Glomerular visceral epithelial cell (primary cell): ENCODE data around the gene C21orf58.
A peak's percentile ranks its signal among the peaks of the same experiment; 100 is the strongest.

Source experiments
- DNase-seq: peaks from one replicate; pipeline ENCODE4 v3.0.0-alpha.2; 2016; ENCODE audit errors: extremely low spot score

C21orf58 gene

DNA sequence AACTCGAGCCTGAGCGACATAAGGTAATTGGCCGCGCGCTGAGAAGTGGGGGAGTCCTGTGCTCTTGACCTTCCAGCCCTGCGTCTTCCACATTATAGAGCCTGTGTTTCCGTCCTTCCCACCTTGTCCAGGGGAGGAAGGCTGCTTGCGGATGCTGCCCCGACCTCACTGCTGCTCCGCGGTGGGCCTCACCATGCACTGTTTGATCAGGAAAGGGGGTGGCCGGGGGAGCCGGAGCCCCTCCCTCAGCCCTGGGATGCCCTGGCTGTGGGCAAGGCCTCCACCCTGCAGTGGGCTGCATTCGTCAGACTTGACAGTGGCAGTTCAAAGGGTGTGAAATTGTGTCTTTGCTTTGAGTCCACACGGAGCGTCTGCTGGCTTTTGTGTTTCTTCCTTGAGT, 30.4 kb upstream of the C21orf58 start:
- no peak for DNase-seq

DNA sequence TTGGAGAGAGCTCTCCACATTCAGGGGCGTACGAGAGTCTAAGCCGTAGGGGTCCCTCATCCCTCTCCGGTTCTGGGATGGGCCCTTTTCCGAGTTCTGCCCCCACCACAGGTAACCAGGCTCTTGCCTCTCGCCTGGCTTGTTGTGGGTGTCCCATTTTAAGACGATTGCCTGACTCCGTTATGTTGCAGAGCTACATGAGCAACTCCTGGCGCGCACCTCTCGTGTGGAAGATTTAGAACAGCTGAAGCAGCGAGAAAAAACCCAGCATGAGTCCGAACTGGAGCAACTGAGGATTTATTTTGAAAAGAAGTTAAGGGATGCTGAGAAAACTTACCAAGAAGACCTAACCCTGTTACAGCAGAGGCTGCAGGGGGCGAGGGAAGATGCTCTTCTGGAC, 29.2 kb upstream of the C21orf58 start:
- DNase-seq, result no peak

DNA sequence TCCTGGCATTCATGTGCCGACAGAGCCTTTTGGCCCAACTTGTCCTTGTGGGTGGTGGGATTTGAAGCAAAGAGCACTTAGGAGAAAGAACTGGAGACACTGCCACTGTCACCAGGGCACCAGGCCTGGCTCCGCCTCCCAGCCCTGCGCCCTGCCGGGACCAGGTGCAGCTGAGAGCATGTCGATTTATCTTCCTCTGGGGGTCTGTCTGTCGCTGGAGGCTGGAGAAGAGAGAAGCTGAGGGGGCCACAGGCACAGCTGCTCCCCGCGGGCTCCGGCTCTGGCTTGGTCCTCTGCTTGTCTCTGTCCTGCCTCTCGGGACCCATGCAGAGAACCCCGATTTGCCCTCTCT, 28.5 kb upstream of the C21orf58 start:
- no peak for DNase-seq

DNA sequence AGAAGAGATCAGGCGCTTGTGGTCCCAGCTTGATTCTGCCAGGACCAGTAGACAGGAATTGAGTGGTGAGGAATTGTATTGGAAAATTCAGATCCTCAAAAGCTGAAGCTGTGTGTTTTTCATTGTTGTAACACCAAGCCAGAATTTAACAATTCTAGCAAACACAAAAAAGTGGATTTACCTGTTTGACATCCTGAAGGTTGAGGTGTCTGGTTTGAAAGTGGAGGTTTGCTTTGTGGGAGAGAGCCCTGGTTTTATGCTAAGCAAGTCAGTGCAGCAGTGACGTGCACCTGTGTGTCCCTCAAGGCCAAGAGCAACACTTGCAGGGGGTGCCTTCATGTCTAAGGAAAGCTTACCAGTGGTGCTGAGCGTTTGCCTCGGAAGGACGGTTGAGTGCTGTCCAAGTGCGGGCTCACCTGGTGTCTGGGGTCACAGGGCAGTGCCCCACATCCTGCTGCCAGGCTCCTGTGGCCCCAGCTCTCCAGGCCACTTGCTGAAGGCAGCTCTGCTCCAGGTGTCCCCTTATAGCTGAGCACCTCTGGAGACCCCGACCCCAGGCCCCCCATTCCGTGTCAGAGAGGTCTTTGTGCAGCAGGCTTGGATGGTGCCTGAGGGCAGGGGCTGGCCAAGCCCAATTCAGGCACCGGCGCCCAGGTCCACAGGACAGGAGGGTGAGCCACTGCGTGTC, 27.9 kb upstream of the C21orf58 start:
- no peak for DNase-seq

DNA sequence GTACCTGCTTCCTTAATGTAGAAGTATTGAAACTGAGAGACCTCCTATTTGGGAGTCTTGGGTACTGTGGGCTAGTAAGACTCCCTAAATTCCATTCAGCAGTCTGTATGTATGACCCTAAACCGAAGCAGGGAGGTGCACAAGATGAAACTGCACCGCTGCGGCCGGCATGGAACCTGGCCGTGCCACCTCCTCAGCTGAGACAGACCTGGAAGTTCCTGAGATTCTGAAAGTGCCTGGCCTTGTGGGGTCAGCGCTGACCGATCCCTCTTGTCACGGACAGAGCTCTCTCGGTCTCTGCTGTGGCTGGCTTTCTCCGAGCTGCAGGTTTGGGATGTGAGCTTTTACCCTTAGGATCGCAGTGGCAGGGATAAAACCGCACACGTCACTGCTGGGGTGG, 27.3 kb upstream of the C21orf58 start:
- no peak for DNase-seq

DNA sequence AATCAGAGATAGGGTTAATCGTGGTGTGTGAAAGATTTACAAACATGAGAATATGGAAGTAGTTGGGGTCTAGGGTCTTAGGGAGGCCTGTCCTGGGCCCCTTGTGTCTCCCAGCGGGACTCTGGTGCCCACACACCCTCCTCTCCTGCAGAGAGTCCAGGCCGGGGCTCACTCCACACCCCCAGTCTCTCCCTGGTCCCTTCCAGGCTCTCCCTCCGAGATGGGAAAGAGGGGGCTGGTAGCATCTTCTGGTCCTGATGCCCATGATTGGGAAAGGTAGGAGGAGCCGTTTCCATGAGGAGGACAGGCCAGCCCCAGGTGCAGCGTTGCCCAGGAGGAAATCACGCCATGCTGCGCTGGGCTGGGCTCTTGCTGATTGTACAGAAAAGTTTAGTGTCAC, 26.9 kb upstream of the C21orf58 start:
- DNase-seq, result no peak

DNA sequence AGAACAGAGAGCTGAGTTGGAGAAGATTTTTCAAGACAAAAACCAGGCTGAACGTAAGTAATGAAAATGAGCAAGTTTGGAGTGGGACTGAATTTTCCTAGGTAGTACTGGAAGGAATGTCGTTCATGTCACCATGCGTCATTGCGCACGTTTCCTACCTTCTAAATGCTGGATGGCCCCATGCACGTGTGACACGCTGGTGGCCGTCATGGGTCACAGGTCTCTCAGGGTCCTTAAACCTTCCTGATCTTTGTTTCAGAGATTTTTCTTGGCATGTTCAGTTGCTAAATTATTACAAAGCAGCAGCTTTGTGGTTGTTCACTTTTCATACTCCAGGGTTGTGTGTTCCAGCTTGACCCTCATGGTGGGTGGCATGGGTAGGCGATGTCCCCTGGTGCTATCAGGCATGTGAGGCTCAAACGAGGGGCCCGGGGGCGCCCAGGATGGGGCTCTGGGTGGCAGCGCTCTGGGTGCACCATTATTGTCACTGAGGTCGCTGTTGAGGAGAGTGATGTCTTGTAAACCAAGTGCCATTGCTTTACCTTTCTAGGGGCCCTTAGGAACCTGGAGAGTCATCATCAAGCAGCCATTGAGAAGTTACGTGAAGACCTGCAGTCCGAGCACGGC, 25.6 kb upstream of the C21orf58 start:
- no peak for DNase-seq

DNA sequence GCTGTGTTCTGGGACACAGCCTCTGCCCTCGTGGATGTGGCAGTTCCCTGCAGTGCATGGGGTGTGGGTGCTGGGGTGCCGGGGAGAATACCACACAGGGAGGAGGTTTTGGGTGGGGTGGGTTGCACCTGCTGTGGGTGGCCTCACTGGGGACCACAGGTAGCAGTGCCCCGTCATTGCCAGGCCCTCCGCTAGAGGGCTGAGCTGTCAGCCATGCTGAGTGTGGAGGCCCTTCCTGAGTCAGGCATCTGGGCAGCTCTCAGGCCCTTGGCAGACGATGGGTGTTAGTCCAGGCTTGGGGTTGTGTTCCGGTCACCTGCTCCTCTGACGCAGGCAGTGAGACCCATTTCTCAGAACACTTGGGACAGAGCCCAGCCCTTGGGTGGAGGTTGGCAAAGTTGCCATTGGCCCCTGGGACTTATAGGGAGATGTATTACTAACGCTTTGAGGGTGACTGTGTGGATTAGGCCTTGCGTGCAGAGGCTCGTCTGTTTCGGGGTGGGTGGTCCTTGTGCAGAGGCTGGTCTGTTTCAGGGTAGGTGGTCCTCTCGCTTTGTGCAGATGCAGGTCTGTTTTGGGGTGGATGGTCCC, 24.2 kb upstream of the C21orf58 start:
- no peak for DNase-seq

DNA sequence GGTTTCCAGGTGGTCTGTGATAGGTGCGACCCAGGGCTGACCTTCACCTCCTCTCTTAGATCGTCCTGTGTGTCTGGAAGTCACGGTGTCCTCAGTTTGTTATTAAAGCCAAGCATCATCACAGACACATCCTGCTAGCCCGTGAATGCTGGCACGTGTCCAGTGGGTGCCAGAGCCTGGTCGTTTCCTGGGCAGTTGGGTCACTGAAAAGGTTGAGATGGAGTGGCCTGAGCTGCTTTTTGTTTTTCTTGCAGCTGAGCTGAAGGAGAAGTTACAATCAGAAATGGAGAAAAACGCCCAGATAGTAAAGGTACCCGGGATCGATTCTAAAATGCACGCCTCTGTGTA, 23.5 kb upstream of the C21orf58 start:
- DNase-seq, result no peak

DNA sequence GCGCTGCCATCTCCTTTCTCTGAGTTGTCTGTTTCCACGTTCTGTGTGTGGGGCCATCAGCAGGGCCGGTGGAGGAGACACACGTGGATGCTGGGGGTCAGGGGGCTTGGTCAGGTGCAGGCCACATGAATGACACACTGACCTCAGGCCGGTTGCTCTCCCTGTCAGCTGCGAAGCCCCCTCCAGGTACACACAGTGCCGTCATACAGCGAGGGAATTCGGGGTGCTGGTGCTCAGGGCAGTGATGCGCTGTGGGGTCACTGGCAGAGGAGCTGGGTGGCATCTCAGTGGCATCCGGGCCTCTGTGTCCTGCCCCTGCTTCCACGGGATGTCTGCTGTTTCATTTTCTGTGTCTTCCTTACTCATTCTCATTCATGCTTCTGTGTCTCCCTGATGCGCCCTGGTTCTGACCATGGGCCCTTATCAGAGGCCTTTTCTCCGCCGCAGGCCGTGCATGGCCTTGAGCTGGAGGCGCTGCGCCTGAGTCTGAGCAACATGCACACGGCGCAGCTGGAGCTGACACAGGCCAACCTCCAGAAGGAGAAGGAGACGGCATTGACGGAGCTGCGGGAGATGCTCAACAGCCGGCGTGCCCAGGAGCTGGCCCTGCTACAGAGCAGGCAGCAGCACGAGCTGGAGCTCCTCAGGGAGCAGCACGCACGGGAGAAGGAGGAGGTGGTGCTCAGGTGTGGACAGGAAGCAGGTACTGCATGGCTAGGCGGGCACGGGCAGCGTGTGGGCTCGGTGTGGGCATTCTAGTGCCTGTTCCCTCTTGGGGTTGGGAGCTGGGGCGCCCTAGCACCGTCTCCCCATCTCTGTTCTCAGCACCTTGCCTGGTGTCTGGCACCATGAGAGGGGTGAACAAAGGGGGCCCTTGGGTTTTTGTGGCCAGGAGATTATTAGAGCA, 22.9 kb upstream of the C21orf58 start:
- no peak for DNase-seq

DNA sequence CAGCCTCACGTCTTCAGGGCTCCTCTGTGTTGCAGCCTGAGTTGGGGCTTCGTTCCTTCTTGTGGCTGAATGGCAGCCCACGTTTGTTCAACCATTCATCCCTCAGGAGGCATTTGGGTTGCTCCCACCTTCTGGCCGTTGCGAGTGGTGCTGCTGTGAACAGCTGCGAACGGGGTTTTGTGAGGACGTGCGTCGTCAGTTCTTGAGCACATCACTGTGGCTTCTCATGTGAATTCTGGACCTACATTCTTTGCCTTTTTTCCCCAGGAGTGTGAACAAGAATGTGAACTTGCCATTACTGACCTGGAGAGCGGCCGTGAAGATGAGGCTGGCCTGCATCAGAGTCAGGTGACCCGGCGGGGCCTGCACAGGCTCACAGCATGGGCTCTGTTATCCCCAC, 22.2 kb upstream of the C21orf58 start:
- DNase-seq, result no peak

DNA sequence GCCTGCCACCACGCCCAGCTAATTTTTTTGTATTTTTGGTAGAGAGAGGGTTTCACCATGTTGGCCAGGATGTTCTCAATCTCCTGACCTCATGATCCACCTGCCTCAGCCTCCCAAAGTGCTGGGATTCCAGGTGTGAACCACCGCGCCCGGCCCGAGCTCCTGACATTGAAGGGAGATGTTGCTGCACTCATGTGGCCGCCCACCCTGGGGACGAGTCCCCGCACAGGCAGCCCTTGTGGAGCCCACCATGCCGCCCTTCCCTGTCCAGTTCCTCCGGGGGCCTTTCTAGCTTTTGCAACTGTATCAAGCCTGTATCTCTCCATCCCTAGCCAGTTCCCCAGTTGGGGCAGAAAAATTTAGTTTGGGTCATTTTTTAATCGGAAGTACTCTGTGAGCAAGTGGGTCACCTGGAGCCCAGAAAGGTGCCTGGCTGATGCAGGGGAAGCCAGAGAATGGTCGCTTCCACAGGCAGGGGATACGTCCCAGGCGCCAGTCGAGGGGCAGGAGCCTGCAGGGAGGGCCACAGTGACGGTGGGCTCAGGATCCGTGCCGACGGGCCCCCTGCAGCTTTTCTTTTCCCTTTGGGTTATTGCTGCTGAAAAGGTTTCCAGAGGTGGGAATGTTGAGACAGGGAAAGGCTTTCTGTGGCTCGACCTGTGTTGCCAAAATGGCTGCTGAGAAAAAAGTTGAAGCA, 20.7 kb upstream of the C21orf58 start:
- DNase-seq, result no peak

DNA sequence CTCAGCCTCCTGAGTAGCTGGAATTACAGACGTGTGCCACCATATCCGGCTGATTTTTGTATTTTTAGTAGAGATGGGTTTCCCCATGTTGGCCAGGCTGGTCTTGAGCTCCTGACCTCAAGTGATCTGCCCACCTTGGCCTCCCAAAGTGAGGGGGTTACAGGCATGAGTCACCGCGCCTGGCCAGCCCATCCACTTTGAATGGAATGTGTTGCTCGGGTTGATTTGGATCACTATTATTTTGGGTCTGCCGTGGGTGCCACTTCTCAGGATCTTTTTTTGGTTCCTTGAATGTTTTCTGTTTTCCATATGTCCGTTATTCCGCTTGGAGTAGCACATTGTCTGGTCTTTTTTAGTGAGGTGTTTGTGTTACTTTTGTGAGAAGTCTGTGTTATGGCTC, 17.3 kb upstream of the C21orf58 start:
- no peak for DNase-seq

DNA sequence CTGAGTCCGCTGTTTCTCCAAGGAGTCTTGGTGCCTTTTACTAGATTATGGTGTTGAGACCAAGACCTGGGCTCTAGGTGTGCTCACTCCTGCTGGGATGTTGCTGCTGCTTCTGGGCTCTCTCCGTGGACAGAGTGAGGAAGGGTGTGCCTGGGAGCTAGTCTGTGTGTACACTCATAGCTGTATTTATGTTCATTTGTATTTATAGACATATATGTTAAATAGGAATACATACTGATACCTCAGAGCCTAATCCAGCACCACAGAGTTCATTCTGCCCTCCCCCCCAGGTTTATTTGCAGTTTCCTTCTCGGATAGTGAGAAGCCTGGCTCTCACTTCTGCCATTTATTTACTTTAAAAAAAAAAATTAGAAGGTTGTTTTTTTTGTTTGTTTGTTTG, 12.9 kb upstream of the C21orf58 start:
- DNase-seq, result no peak

DNA sequence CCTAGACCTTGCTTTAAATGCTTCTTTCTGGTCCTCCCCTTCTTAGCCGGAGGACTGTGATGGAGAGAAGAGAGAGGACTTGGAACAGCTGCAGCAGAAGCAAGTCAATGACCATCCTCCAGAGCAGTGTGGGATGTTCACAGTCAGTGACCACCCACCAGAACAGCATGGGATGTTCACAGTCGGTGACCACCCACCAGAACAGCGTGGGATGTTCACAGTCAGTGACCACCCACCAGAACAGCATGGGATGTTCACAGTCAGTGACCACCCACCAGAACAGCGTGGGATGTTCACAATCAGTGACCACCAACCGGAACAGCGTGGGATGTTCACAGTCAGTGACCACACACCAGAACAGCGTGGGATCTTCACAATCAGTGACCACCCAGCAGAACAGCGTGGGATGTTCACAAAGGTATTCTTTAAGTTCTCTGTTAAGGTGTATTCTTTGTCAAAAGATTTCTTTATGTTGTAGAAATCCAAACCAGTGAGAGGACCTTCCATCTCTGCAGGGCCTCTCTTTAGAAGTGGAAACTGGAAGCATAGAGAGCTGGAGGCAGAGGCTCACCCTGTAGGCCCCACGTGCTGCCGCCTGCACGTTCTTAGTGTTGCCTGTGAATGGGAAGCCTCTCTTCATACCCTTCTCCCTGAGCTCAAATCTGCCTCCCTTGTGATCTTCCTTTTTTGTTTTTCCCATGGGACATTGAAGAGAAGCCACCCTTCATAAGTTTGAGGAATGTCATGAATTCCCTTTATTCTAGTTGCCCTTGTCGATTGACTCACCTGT, 10.9 kb upstream of the C21orf58 start:
- no peak for DNase-seq

DNA sequence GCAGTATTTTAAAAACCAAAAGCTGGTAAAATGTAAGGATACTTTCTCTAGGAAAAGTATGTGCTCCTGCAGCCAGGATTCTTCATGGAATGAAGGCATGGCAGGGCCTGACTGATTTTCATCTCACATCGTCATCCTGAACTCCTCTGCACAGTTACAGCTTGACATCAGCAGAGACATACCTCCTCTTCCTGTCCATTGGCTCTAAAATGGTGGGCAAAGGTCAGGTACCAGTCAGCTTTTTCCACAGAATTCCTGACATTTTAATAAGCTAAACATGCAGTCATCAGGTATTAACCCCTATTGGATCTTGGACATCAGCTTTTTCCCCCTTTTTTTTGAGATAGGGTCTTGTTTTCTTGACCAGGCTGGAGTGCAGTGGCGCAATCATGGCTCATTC, 6.1 kb upstream of the C21orf58 start:
- DNase-seq, result no peak

DNA sequence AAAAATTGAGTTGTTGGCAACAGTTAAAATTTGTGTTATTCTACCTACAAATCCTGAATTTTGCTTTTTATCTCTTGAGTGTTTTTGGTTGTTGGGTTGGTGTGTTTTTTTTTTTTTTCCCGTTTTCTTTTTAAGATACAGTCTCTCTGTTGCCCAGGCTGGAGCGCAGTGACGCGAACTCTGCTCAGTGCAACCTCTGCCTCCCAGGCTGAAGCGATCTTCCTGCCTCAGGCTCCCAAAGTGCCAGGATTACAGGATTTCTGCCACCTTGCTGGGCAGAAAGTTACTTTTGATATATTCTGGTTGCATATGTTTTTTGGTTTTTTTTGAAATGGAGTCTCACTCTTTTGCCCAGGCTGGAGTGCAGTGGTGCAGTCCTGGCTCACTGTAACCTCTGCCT, 4.5 kb upstream of the C21orf58 start:
- DNase-seq, result no peak

DNA sequence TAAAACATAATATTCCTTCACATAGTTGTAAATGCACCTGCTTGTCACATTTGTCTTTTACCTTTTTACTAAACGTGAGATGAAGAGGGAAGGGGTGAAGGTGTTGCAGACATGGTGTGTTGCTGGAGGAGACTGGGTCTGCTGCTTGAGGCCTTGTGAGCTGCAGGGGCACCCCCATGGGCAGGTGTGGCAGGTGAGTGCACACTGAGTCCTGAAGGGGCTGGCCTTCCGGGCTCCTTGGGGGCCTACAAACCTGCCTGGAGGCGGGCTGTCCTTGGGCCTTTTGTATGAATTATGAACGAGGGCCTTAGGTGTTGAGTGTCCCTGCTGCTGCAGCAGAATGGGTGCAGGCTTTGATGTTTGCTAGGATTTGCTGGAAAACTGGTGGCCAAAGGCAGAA, 4.0 kb upstream of the C21orf58 start:
- no peak for DNase-seq

DNA sequence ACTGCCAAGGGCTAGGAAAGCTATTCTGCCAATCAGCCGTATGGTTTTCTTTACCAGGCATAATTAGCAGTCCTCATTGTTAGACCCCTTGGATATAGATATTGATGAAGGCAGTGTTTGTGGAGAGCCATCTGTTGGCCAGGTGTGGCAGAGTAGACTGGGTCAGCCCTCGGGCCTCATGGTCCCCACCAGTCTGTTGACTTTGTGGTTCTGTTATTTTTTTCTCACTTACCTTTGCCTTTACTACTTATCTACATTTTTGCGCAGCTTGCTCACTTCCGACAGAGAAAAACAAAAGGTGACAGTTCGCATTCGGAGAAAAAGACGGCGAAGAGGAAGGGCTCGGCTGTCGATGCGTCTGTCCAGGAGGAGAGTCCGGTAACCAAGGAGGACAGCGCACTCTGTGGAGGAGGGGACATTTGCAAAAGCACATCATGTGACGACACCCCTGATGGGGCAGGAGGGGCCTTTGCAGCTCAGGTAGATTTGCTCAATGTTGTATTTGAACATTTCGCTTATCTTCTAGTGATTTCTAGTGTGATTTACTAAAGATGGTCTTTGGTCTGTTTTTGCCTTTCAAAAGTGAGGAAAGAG, 2.5 kb upstream of the C21orf58 start:
- DNase-seq, result no peak

DNA sequence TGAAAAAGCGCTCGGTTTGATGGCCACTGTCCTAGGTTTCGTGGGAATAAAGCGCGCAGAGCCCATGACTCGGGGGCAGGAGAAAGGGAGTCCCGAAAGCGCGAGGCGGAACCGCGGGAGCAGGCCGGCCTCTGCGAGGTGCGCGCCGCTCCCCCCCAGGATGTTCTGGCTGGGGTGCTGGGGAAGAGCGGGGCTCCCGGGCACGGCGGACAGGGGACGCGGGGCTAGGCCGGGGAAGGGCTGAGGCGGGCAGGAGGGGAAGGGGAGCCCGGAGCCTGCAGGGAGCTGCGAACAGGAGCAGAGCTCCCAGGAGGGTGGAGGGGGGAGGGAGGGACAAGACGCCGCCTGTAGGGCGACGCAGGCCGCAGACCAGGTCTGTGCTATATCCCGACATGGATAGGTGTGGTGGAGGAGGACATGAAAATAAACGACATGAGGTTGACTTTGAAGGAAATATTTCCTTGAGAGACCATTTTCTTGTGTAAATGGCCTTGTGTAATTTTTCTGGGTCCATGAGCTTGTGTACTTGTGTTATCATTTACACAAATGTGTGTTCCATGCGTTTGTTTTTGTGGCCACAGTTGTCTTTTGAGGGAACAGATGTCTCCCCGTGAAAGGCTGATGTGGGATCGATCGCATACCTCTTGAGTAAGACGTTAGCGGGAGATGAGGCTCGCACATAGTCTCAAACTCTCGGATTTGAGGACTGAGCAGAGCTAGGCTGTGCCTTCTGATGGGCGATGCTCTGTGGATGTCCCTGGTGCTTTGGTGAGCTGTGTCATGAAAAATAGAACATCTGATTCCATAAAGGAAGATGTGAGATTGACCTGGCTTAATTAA, 1.6 kb upstream of the C21orf58 start:
- peak; percentile 48 for DNase-seq
